HT1080 (cell line): ENCODE measurements around the gene SH3BGRL. TPM values are rescaled to one million over a fixed set of nuclear protein-coding genes. Genes with fewer than 3 reads are reported as not detected.

Experiments used
- total RNA-seq: library from RNA; depleted of rRNA; stranded (reverse); fragments of >200 nt; shearing (Covaris generic); gene quantifications from 2 replicates; pipeline ENCODE4 v1.2.3, GENCODE V29; 2014; rRNA removed

Gene SH3BGRL
- total RNA-seq, 1 experiment from 2014 or later, result 17.0 TPM

Other genes starting within 250 kb of the SH3BGRL start
- gene HMGN5, start 189 bp upstream of the SH3BGRL start, total RNA-seq, result 0.40 TPM in 1 of 2 replicates, not detected in the other